ENCODE measurements around the gene TBC1D14. TPM values are rescaled to one million over a fixed set of nuclear protein-coding genes. Genes with fewer than 3 reads are reported as not detected.
A peak's percentile ranks its signal among the peaks of the same experiment; 100 is the strongest.

Gene TBC1D14
- total and polyA plus RNA-seq, 9 of the 15 experiments (the other 6 are each of a cell fraction or from before 2014, with no cell fraction given): 2.1 to 59.6 (median 44.8) TPM

DNA sequence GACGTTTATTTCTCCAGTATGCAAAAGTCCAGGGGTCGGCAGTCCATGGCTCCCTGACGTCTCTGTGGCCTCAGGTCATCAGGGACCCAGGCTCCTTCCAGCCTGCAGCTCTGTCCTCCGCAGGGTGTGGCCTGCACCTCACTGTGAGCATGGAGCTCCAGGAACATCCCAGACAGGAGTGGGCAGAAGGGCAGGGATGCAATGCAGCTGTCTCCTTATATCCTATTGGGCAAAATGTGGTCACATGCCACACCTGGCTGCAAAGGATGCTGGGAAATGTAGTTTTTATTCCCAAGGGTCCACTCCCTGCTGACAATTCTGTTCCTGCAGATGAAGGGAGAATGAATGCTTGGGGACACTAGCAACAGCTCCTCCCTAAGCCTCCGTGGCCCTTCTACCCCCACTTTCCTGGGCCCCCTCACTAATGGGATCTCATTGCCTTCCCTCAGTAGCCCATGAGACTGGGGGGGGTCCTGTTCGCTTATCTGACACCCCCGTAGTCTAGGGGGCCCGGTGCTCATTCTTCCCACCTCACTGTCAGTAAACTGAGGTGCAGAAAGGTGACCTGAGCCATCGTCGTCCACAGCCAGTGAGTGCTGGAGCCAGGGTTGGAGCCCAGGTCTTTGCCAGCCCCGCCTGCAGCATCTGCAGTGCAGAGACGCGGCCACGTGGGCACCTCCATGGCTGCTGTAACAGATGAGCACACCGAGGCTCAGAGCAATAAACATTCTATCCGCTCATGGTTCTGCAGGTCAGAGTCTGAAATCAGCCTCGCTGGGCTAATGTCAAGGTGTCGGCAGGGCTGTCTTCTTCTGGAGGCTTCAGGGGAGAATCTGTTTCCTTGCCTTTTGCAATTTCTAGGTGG lies 164.1 kb downstream of the TBC1D14 start (continued):
- no peak for TF ChIP-seq NCOR1 (IDR thresholded peaks at IDR 0.05)
- TF ChIP-seq, protein P1, sequence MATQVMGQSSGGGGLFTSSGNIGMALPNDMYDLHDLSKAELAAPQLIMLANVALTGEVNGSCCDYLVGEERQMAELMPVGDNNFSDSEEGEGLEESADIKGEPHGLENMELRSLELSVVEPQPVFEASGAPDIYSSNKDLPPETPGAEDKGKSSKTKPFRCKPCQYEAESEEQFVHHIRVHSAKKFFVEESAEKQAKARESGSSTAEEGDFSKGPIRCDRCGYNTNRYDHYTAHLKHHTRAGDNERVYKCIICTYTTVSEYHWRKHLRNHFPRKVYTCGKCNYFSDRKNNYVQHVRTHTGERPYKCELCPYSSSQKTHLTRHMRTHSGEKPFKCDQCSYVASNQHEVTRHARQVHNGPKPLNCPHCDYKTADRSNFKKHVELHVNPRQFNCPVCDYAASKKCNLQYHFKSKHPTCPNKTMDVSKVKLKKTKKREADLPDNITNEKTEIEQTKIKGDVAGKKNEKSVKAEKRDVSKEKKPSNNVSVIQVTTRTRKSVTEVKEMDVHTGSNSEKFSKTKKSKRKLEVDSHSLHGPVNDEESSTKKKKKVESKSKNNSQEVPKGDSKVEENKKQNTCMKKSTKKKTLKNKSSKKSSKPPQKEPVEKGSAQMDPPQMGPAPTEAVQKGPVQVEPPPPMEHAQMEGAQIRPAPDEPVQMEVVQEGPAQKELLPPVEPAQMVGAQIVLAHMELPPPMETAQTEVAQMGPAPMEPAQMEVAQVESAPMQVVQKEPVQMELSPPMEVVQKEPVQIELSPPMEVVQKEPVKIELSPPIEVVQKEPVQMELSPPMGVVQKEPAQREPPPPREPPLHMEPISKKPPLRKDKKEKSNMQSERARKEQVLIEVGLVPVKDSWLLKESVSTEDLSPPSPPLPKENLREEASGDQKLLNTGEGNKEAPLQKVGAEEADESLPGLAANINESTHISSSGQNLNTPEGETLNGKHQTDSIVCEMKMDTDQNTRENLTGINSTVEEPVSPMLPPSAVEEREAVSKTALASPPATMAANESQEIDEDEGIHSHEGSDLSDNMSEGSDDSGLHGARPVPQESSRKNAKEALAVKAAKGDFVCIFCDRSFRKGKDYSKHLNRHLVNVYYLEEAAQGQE (IDR thresholded peaks at IDR 0.05; ENCODE audit: borderline replicate concordance): peak; percentile 76
- TF ChIP-seq, protein P1 (CRISPR knock-in tag; IDR thresholded peaks at IDR 0.05; ENCODE audit: low read depth): no peak
- TF ChIP-seq, protein P2, sequence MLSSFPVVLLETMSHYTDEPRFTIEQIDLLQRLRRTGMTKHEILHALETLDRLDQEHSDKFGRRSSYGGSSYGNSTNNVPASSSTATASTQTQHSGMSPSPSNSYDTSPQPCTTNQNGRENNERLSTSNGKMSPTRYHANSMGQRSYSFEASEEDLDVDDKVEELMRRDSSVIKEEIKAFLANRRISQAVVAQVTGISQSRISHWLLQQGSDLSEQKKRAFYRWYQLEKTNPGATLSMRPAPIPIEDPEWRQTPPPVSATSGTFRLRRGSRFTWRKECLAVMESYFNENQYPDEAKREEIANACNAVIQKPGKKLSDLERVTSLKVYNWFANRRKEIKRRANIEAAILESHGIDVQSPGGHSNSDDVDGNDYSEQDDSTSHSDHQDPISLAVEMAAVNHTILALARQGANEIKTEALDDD (IDR thresholded peaks at IDR 0.05): no peak
- TF ChIP-seq, protein P3, sequence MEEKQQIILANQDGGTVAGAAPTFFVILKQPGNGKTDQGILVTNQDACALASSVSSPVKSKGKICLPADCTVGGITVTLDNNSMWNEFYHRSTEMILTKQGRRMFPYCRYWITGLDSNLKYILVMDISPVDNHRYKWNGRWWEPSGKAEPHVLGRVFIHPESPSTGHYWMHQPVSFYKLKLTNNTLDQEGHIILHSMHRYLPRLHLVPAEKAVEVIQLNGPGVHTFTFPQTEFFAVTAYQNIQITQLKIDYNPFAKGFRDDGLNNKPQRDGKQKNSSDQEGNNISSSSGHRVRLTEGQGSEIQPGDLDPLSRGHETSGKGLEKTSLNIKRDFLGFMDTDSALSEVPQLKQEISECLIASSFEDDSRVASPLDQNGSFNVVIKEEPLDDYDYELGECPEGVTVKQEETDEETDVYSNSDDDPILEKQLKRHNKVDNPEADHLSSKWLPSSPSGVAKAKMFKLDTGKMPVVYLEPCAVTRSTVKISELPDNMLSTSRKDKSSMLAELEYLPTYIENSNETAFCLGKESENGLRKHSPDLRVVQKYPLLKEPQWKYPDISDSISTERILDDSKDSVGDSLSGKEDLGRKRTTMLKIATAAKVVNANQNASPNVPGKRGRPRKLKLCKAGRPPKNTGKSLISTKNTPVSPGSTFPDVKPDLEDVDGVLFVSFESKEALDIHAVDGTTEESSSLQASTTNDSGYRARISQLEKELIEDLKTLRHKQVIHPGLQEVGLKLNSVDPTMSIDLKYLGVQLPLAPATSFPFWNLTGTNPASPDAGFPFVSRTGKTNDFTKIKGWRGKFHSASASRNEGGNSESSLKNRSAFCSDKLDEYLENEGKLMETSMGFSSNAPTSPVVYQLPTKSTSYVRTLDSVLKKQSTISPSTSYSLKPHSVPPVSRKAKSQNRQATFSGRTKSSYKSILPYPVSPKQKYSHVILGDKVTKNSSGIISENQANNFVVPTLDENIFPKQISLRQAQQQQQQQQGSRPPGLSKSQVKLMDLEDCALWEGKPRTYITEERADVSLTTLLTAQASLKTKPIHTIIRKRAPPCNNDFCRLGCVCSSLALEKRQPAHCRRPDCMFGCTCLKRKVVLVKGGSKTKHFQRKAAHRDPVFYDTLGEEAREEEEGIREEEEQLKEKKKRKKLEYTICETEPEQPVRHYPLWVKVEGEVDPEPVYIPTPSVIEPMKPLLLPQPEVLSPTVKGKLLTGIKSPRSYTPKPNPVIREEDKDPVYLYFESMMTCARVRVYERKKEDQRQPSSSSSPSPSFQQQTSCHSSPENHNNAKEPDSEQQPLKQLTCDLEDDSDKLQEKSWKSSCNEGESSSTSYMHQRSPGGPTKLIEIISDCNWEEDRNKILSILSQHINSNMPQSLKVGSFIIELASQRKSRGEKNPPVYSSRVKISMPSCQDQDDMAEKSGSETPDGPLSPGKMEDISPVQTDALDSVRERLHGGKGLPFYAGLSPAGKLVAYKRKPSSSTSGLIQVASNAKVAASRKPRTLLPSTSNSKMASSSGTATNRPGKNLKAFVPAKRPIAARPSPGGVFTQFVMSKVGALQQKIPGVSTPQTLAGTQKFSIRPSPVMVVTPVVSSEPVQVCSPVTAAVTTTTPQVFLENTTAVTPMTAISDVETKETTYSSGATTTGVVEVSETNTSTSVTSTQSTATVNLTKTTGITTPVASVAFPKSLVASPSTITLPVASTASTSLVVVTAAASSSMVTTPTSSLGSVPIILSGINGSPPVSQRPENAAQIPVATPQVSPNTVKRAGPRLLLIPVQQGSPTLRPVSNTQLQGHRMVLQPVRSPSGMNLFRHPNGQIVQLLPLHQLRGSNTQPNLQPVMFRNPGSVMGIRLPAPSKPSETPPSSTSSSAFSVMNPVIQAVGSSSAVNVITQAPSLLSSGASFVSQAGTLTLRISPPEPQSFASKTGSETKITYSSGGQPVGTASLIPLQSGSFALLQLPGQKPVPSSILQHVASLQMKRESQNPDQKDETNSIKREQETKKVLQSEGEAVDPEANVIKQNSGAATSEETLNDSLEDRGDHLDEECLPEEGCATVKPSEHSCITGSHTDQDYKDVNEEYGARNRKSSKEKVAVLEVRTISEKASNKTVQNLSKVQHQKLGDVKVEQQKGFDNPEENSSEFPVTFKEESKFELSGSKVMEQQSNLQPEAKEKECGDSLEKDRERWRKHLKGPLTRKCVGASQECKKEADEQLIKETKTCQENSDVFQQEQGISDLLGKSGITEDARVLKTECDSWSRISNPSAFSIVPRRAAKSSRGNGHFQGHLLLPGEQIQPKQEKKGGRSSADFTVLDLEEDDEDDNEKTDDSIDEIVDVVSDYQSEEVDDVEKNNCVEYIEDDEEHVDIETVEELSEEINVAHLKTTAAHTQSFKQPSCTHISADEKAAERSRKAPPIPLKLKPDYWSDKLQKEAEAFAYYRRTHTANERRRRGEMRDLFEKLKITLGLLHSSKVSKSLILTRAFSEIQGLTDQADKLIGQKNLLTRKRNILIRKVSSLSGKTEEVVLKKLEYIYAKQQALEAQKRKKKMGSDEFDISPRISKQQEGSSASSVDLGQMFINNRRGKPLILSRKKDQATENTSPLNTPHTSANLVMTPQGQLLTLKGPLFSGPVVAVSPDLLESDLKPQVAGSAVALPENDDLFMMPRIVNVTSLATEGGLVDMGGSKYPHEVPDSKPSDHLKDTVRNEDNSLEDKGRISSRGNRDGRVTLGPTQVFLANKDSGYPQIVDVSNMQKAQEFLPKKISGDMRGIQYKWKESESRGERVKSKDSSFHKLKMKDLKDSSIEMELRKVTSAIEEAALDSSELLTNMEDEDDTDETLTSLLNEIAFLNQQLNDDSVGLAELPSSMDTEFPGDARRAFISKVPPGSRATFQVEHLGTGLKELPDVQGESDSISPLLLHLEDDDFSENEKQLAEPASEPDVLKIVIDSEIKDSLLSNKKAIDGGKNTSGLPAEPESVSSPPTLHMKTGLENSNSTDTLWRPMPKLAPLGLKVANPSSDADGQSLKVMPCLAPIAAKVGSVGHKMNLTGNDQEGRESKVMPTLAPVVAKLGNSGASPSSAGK (IDR thresholded peaks at IDR 0.05): no peak
- no peak for TF ChIP-seq RBM22 (IDR thresholded peaks at IDR 0.05; ENCODE audit: low read depth, low read length, poor library complexity, severe bottlenecking)

Measured in K562 (cell line).